ENCODE measurements around the gene ALOX12.

The ALOX12 gene

GRCh38 chr17:7020894-7021664, 25.2 kb downstream of the ALOX12 start:
- no peak for DNase-seq

- DNase-seq, result peak in 32 of 56 donors; percentile 11 to 80 (median 46)
Observed at GRCh38 chr17:7021993-7022778, 26.3 kb downstream of the ALOX12 start.

- DNase-seq, result no peak
Observed at GRCh38 chr17:7022781-7023571, 27.1 kb downstream of the ALOX12 start, which contains the start of gene BCL6B. Gene BCL6B (plus strand): TSS chr17:7023050. CDS start chr17:7023672, 622 bp downstream.

GRCh38 chr17:7023576-7024401, 27.9 kb downstream of the ALOX12 start:
- DNase-seq, result peak in 47 of 56 donors; percentile 8 to 92 (median 57)

- DNase-seq, result no peak
Observed at GRCh38 chr17:7024402-7024785, 28.5 kb downstream of the ALOX12 start.

GRCh38 chr17:7025245-7025644, 29.4 kb downstream of the ALOX12 start:
- no peak for DNase-seq

- DNase-seq, result no peak
Observed at GRCh38 chr17:7026471-7027115, 30.7 kb downstream of the ALOX12 start.

- DNase-seq, result no peak
Observed at GRCh38 chr17:7027335-7027734, 31.5 kb downstream of the ALOX12 start.

- DNase-seq, result no peak
Observed at GRCh38 chr17:7029096-7029495, 33.2 kb downstream of the ALOX12 start.

- no peak for DNase-seq
Observed at GRCh38 chr17:7029659-7030058, 33.8 kb downstream of the ALOX12 start.

GRCh38 chr17:7034955-7035590, 39.2 kb downstream of the ALOX12 start:
- no peak for DNase-seq

GRCh38 chr17:7035591-7036368, 39.9 kb downstream of the ALOX12 start, which contains the start of gene SLC16A13:
Gene SLC16A13 (plus strand): TSS chr17:7036015. CDS start chr17:7036383, 368 bp downstream.
- DNase-seq, result peak in 55 of 56 donors; percentile 16 to 95 (median 86)

GRCh38 chr17:7038025-7038862, 42.4 kb downstream of the ALOX12 start:
- no peak for DNase-seq

- no peak for DNase-seq
Observed at GRCh38 chr17:7039832-7040231, 44.0 kb downstream of the ALOX12 start.

GRCh38 chr17:7041607-7042500, 46.0 kb downstream of the ALOX12 start:
- no peak for DNase-seq

GRCh38 chr17:7042501-7043181, 46.8 kb downstream of the ALOX12 start:
- DNase-seq, result peak in 5 of 56 donors; percentile 10 to 39 (median 16)
